GM18505 (cell line): ENCODE data around the gene VDAC2.
"Not testable (repeated sequence)": the region's sequence is repeated elsewhere in the genome, so short reads cannot be mapped to it uniquely, and the experiment has no call there.

Experiments
- ATAC-seq: cut with Tn5 transposase; IDR thresholded peaks from one replicate; pipeline ENCODE4 v1.9.1; 2021; ENCODE audit not compliant: unreplicated experiment
- POLR2A ChIP-seq: IDR thresholded peaks from 4 replicates; pipeline ENCODE4 v1.6.1; 2011; ENCODE audit warnings: borderline replicate concordance; ENCODE audit not compliant: insufficient read depth, insufficient read length; ENCODE audit errors: extremely low read depth

The VDAC2 gene, protein sequence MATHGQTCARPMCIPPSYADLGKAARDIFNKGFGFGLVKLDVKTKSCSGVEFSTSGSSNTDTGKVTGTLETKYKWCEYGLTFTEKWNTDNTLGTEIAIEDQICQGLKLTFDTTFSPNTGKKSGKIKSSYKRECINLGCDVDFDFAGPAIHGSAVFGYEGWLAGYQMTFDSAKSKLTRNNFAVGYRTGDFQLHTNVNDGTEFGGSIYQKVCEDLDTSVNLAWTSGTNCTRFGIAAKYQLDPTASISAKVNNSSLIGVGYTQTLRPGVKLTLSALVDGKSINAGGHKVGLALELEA

DNA sequence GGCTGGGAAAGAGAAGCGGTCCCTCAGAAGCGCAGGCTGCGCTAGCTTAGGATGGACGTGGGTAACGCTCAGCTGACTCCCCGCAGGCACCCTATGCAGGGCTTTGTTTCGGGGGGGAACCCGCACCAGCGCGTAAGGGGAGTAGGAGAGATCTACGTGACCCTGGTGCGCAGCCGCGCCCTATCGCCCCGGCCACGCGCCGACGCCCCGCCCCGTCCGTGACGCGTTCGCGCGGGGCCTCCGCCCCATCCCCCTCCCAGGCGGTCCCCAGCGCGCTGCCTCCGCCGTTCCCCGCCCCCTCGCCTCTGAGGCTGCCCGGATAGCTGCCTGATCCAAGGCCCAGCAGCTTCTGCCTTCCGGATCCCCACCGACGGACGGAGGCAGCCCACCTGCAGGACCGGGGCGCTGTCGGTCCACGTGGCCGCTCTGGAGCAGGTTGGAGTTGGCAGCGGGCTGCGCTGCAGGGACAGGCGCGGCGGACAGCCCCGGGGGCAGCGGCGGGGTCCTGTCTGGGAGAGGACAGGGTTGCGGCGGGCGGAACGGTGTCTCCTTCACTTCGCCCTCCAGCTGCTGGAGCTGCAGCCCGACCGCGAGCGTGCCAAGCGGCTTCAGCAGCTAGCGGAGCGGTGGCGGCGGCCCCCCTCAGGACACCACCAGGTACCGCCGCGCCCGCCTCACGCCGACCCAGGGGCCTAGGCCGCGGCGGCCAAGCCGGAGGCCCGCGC is at the start of gene VDAC2:
VDAC2 (plus strand) TSS at position 515 of the 725 bp plus-strand sequence. CDS start 363 bp downstream, outside the sequence.
- peak; percentile 90 for ATAC-seq
- TF ChIP-seq POLR2A = peak; percentile 63

DNA sequence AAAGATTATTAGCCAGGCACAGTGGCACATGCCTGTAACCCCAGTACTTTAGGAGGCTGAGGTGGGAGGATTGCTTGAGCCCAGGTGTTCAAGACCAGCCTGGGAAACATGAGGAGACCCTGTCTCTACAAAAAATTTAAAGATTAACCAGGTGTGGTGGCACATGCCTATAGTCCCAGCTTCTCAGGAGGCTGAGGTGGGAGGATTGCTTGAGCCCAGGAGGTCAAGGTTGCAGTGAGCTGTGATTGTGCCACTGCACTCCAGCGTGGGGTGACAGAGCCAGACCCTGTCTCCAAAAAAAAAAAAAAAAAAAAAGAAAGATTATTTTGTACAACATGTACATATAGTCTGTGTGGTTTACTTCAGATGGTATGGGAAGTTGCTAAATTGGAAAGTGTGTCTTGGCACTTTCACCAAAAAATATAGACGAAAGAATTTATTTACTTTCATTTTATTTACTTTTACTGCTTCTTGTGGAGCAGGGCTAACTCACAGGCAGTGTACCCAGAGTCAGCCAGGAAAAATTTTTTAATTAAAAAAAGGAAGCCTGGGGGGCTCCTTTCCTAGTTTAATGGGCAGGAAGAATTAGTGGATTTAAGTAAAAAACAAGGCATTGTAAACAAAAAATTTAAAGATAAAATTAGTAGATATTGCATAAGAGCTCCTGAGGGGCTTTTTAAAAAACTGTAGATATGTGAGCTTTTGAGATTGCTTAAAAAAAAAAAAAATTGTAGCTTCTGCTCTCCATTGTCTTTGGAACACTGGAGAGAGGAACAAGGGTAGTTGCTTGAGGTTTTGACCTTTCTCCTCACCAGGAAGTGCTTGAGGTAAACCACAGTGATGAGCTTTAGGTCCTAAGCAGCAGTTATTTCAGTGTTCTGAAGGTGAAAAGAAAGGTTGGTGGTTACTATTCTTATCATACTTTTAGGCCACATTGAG is 44.6 kb upstream of the VDAC2 start:
- ATAC-seq = peak; percentile 85

DNA sequence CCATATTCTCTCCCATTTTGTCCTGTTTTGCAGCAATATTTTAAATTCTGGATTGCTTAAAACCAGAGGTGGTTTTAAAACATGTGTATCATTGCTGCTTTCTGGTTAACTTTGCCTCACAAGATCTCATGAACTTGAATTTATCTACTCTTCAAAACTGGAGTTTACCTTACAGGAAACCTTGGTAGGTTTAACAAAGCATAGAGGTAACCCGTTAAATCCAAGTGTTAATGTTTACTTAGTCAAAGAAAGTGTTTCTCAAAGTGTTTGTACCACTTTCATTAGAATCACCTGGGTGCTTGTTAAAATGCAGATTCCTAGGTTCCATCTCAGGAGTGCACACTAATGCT is 44.0 kb upstream of the VDAC2 start:
- ATAC-seq = peak; percentile 21
- TF ChIP-seq POLR2A = no peak

More for the DNA sequence above, 44.6 kb upstream of the VDAC2 start:
- TF ChIP-seq POLR2A = no peak

DNA sequence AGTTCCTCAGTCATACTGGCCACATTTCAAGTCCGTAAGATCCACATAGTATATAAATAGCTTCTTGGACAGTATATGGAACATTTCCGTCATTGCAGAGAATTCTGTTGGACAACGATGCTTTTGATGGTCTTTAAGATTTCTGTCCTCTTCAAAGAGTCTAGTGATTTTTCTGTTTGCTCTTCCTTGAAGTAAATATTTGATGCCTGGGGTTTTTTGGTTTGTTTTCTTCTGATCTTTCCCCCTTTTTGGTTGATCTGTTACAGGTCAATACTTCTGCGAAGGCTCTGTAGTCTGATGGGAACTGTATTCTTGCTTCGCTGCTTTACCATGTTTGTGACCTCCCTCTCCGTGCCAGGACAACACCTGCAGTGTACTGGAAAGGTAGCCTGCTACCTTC is 42.3 kb upstream of the VDAC2 start:
- ATAC-seq = no peak
- TF ChIP-seq POLR2A = no peak

DNA sequence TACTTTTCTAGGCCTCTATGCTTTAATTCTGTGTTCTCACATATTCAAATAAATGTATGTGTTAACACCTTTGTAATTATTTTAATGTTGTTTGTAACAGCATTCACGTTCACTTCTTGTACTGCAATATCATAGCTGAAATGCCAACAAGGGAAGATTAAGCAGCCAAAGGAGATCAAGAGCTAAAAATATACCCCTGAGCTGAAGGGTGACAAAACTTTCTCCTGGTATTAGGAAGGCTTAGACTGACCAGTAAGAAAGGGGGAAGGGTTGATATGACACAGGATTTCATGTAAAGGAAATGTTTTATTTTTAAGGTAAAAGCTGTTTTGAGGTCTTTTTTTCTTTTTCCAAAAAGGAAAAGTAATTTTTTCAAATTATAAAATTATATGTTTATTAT is 40.4 kb upstream of the VDAC2 start:
- no peak for TF ChIP-seq POLR2A
- no peak for ATAC-seq

DNA sequence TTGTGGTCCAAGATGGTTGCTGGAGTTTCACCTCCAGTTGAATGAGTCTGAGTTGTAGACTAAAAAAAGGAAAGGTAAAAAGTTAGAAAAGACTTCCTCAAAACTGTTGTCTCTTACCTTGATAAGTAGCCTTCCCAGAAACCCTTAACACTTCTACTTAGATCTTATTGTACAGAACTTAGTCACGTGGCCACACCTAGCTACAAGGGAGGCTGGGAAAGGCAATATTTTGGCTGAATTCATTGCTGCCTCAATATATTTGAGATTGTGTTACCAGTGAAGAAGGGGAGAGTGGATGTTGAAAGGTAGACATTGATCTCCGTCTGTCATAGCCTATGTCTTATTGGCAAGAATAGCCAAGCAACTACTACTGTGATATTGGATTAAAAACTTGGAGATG is 35.5 kb upstream of the VDAC2 start:
- ATAC-seq = no peak
- TF ChIP-seq POLR2A = no peak

DNA sequence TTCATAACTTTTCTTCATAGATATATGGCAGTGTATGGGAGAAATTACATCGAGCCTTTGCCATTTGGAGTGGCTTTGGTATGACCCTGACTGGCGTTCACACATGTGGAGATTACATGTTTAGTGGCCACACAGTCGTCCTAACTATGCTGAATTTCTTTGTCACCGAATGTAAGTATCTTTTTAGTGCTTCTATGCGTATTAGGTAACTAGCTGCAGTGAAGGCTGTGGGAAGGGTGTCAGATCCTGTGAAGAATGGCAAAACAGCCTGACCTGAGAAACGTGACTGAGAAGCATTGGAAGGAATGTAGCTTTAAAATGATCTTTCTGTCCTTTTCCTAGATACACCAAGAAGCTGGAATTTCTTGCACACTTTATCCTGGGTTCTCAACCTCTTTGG is 34.5 kb upstream of the VDAC2 start:
- no peak for ATAC-seq
- TF ChIP-seq POLR2A = no peak

DNA sequence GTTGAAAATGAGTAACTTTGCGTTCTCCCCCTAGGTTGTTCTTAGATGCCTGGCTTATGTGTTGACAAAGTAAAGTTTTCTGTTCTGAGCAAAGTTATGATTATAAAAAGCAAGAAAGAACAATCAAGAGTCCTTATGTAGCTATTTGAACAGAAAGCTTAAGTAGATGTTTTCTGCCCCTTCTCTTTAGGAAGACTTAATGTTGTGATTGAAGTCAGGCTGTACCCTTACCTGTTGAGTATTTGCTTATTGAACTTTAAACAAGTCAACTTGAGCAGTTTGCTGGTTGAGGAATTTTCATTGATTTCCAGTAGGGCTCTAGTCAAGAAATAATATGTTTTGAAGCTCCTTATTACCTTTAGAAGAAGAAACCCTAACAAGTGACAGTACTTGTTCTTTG is 33.9 kb upstream of the VDAC2 start:
- ATAC-seq = no peak

DNA sequence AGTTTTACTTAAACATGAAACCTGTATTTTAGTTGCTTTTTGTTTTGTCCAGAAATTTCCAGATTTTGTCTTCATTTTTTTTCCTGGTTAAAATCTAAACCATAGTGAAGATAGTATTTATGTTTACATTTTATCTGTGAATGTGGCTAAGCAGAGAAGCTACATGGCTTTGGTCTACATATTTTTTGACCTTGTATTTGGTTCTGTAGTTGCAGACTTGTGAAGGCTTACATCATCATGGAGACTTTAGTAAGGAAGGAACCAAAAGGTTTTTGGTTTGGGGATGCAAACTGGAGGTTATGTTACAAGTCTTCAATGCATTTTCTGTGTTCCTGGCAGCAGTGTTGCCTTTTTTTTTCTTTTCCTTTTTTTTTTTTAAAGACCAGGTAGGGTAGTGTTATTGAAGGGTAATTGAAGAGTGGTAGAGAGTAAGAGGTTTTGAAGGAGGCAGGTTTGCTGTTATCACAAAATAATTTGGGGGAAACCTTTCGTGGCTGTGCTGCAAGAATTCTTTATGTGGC is 30.9 kb upstream of the VDAC2 start:
- no peak for TF ChIP-seq POLR2A
- ATAC-seq = no peak

More for the DNA sequence above, 33.9 kb upstream of the VDAC2 start:
- TF ChIP-seq POLR2A = no peak

DNA sequence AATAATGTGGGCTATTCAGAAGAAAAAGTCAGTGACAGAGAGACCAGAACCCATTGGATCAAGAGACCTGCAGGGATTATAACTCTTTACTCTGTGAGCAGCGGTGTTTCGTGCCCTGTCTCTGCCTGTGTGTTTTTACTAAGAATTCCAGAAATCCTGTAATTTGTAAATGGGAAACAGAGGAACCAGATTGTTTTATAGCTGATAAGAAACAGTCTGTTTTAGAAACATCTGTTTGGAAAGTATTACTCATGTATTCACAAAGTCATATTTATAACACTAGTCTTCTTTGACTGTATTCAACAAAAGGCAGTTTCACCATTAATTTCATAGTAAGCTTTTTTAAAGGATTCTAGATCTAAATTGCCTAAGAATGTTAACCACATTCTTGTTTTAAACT is 30.0 kb upstream of the VDAC2 start:
- no peak for ATAC-seq
- TF ChIP-seq POLR2A = no peak

DNA sequence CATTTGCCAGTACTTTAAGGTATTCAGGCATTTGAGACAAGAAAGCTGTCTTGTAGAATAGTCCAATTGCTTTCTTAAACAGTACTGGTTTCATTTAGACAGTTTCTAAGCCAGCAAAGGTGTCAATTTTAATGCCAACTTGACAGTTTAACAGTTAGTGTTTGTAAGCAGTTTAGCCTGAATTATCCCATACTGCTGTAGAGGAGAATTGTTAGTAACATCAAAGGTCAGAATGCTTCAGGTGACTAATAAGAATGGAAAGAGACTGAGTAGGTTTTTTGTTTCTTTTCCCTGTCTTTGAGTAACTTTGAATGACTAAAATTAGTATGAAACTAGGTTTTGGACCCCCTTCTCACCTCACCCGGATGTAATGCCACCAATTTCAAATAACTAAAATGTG is 29.5 kb upstream of the VDAC2 start:
- no peak for ATAC-seq
- no peak for TF ChIP-seq POLR2A

DNA sequence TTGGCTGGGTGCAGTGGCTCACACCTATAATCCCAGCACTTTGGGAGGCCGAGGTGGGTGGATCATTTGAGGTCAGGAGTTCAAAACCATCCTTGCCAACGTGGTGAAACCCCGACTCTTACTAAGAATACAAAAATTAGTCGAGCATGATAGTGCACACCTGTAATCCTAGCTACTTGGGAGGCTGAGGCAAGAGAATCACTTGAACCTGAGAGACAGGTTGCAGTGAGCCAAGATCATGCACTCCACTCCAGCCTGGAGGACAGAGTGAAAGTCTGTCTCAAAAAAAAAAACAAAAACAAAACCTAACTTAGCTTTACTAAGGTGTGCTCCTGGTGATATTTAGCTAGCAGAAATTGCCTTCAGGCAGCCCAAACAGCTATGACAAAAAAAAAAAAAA is 24.3 kb upstream of the VDAC2 start:
- ATAC-seq = no peak
- TF ChIP-seq POLR2A = no peak

DNA sequence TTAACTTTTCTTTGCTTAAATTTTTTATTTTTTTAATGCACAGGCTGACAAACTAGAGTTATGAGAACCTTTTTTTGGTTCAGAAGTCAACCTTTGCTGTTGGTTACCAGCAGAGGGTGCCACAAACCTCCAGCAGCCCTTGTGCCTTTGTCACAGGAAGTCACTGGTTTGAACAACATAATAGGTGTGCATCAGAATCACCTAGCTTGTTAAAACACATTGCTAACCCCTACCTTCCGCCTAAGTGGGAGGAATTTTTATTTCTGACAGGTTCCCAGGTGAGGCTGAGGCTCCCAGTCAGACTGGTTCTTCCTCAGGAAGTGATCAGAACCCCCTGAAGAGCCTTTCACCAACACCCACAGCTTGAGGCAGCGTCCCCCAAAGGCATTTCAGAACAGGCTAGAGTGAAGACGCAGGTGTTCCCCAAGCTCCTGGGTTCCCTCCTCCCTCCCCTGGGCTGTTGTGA is 22.6 kb upstream of the VDAC2 start:
- no peak for ATAC-seq
- TF ChIP-seq POLR2A = no peak

DNA sequence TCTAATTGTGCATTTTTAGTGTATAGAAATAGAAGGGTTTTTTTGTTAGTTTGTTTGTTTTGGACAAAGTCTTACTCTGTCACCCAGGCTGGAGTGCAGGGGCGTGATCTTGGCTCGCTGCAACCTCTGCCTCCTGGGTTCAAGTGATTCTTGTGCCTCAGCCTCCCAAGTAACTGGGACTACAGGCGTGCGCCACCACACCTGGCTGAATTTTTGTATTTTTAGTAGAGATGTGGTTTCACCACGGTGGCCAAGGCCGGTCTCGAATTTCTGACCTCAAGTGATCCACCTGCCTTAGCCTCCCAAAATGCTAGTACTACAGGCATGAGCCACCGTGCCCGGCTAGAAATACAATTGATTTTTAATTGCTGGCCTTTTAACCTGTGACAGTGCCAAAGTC is 22.1 kb upstream of the VDAC2 start:
- ATAC-seq = not testable (repeated sequence)
